Germinal center (tissue), 1 donor: ENCODE results near the gene HLA-B.

Experiments
- DNase-seq: peaks from one replicate; pipeline ENCODE4 v3.0.0; 2012; ENCODE audit warnings: mixed read lengths, low spot score

The HLA-B gene

GRCh38 chr6:31305703-31306219 lies 51.2 kb downstream of the HLA-B start:
- DNase-seq, result no peak

- no peak for DNase-seq
Observed at GRCh38 chr6:31304683-31305082, 52.3 kb downstream of the HLA-B start.
